Stimulated activated memory B cell treated with anti-CD40 and anti-IgM and Interleukin-4, amounts not matched to agents 10 μg/mL and 1 μg/mL and 100 μg/mL, for 72 hours (primary cell): ENCODE measurements around the gene KBTBD12.

Experiments used
- ATAC-seq: fragments of 150-1000 bp; cut with Tn5 transposase; 2 replicates; pipeline ENCODE4 v1.10.0; 2021
- H3K27ac Mint-ChIP-seq: one replicate; pipeline ENCODE4 v1.8.0; 2022; ENCODE audit warnings: mild to moderate bottlenecking, mixed read lengths
- H3K27me3 Mint-ChIP-seq: one replicate; pipeline ENCODE4 v1.8.0; 2022; ENCODE audit warnings: mixed read lengths
- H3K36me3 Mint-ChIP-seq: one replicate; pipeline ENCODE4 v1.8.0; 2022; ENCODE audit warnings: mixed read lengths
- H3K4me1 Mint-ChIP-seq: one replicate; pipeline ENCODE4 v1.8.0; 2022; ENCODE audit warnings: mixed read lengths
- H3K4me3 Mint-ChIP-seq: one replicate; pipeline ENCODE4 v1.8.0; 2022; ENCODE audit warnings: mild to moderate bottlenecking, moderate library complexity, mixed read lengths
- H3K9me3 Mint-ChIP-seq: one replicate; pipeline ENCODE4 v1.8.0; 2022; ENCODE audit warnings: mixed read lengths

KBTBD12 gene

DNA sequence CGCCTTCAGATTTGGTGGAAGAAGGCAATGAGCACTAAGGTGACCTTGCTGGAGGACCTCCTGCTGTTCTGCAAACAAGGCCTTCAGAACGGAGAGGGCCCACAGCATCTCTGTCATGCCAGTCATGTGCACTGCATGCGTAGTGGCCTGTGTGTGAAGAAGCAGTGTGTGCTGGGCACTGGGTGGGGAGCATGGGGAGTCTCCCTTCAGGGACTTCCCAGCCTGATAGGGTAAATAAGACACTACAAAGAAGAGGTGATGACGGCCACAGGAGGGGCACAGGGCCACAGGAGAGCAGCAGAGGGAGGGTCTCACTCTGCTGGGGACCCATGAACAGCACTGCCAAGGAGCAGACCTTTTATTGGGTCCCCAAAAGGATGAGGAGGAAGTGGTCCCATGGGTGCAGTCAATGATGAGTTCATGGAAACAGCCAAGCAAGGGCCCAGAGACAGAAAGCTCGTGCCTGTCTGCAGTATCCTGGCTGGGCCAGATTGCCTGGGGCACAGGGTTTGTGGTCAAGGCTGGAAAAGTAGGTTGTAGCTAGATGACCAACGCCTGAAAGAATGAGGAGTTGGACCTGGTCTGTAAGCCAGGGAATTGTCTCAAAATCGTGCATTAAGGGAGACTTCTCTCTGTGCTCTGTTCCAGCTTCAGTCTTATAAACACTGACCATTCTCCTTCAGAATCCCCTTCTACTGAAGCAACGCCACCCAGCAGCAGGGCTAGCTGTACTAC is 69.4 kb downstream of the KBTBD12 start:
- Mint-ChIP-seq H3K27ac (no peak overlapping the region), H3K4me3 (no peak overlapping the region), H3K4me1 (no peaks in the 10 kb centered on the region), H3K9me3 (no peaks in the 10 kb centered on the region), H3K27me3 (peaks cover 17% of the 10 kb centered on the region), H3K36me3 (no peaks in the 10 kb centered on the region)
- ATAC-seq = no peak

GRCh38 chr3:127985216-127985615 is 70.2 kb downstream of the KBTBD12 start:
- no peak for ATAC-seq
- no peak overlapping the region for H3K4me3 Mint-ChIP-seq

GRCh38 chr3:127985655-127986225 is 70.7 kb downstream of the KBTBD12 start:
- H3K4me3 Mint-ChIP-seq = no peak overlapping the region
- peaks cover 17% of the 10 kb centered on the region for H3K27me3 Mint-ChIP-seq
- no peak overlapping the region for H3K27ac Mint-ChIP-seq
- no peaks in the 10 kb centered on the region for H3K4me1 Mint-ChIP-seq
- H3K9me3 Mint-ChIP-seq = no peaks in the 10 kb centered on the region
- no peak for ATAC-seq
- no peaks in the 10 kb centered on the region for H3K36me3 Mint-ChIP-seq

More at GRCh38 chr3:127985216-127985615, 70.2 kb downstream of the KBTBD12 start:
- Mint-ChIP-seq H3K4me1 (no peaks in the 10 kb centered on the region), H3K9me3 (no peaks in the 10 kb centered on the region), H3K27ac (no peak overlapping the region), H3K36me3 (no peaks in the 10 kb centered on the region), H3K27me3 (peaks cover 17% of the 10 kb centered on the region)

DNA sequence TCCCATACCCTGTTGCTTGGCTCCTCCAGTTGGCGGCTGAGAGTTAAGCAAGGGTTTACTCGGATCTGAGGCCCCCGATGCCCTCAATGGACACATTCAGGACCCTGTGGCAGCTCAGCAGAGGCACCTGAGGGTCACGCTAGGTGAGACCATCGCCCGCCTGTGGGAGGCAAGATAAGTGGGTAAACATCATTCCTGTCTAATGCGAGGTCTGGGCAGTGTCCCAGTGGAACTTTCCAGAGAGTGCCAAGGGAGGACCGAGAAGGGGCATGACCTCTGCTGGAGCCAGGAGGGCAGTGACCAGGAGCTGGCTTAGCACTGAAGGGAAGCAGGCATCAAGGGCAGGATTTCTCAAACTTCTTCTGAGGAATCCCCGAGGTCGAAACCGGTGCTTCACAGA is 71.8 kb downstream of the KBTBD12 start:
- Mint-ChIP-seq H3K4me3 (no peak overlapping the region), H3K4me1 (no peaks in the 10 kb centered on the region), H3K9me3 (no peaks in the 10 kb centered on the region), H3K27ac (no peak overlapping the region), H3K27me3 (peaks cover 17% of the 10 kb centered on the region), H3K36me3 (no peaks in the 10 kb centered on the region)
- no peak for ATAC-seq

- Mint-ChIP-seq H3K9me3 (no peaks in the 10 kb centered on the region), H3K4me1 (no peaks in the 10 kb centered on the region)
Observed at GRCh38 chr3:127987309-127987995, 72.4 kb downstream of the KBTBD12 start.

DNA sequence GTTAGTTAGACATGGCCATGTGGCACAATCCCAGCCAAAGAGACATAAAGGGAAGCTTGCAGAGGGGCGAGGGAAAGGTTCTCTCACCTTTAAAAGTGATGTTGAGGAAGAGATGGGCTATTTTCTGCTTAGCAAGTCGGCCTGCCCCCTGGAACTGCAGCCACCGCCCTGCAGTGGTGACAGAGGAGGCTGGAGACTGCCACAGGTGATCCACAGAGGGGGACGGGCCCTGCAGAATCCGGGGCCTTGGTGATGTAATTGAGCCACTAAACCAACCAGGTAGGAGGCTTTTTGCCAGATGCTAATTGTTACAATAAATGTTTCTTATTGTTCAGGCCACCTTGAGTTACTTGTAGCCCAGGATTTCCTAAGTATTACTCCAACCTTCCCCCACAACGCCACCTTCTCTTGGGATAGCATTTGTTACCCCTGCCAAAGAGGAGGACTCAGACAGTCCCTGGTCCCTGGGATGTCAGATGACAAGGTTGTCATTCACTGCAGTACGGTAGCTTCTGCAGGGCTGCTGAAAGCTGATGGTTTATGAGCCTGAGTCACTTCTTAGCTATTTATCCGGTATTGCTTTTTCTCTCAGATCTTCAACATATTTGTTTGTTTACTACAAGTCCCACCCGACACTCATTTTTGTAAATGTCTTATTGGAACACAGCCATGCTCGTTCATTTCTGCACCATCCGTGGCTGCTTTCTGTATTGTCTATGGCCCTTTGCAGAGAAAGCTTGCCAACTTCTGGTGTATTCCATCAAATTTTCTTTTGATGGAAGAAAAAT is 73.9 kb downstream of the KBTBD12 start:
- H3K36me3 Mint-ChIP-seq = no peaks in the 10 kb centered on the region

More at GRCh38 chr3:127987309-127987995, 72.4 kb downstream of the KBTBD12 start:
- H3K27me3 Mint-ChIP-seq = peaks cover 13% of the 10 kb centered on the region
- H3K36me3 Mint-ChIP-seq = no peaks in the 10 kb centered on the region
- H3K27ac Mint-ChIP-seq = no peak overlapping the region
- ATAC-seq = no peak
- H3K4me3 Mint-ChIP-seq = no peak overlapping the region

GRCh38 chr3:127990051-127990450 is 75.0 kb downstream of the KBTBD12 start:
- no peaks in the 10 kb centered on the region for H3K9me3 Mint-ChIP-seq

More for the DNA sequence above, 73.9 kb downstream of the KBTBD12 start:
- Mint-ChIP-seq H3K4me1 (no peaks in the 10 kb centered on the region), H3K27me3 (no peaks in the 10 kb centered on the region), H3K27ac (no peak overlapping the region), H3K9me3 (no peaks in the 10 kb centered on the region), H3K4me3 (no peak overlapping the region)
- ATAC-seq = no peak

DNA sequence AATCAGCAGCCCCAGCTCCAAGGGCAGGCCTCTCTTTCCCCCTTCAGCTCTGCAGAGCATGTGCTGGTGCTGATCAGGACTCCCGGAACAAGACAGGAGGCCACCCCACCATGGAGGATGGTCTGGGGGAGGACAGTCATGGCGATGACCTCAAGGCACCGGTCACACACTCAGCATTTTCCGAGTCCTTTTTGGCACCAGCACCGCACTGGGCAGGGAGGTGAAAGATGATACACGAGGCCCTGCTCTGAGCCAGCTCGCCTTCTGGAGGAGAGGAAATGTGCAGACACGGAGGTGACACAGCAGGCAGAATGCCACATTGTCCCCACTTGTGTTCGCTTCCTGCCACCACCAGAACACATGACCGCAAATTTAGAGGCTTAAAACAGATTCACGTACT is 75.4 kb downstream of the KBTBD12 start:
- H3K9me3 Mint-ChIP-seq = no peaks in the 10 kb centered on the region
- H3K4me3 Mint-ChIP-seq = no peak overlapping the region
- no peaks in the 10 kb centered on the region for H3K36me3 Mint-ChIP-seq
- no peaks in the 10 kb centered on the region for H3K27me3 Mint-ChIP-seq
- H3K27ac Mint-ChIP-seq = no peak overlapping the region
- no peak for ATAC-seq
- no peaks in the 10 kb centered on the region for H3K4me1 Mint-ChIP-seq

More at GRCh38 chr3:127990051-127990450, 75.0 kb downstream of the KBTBD12 start:
- ATAC-seq = no peak
- Mint-ChIP-seq H3K27me3 (no peaks in the 10 kb centered on the region), H3K36me3 (no peaks in the 10 kb centered on the region), H3K4me1 (no peaks in the 10 kb centered on the region), H3K4me3 (no peak overlapping the region), H3K27ac (no peak overlapping the region)

- no peaks in the 10 kb centered on the region for H3K36me3 Mint-ChIP-seq
- no peak for ATAC-seq
- no peaks in the 10 kb centered on the region for H3K4me1 Mint-ChIP-seq
- no peak overlapping the region for H3K27ac Mint-ChIP-seq
- no peaks in the 10 kb centered on the region for H3K27me3 Mint-ChIP-seq
- no peak overlapping the region for H3K4me3 Mint-ChIP-seq
- H3K9me3 Mint-ChIP-seq = no peaks in the 10 kb centered on the region
Observed at GRCh38 chr3:127991251-127991650, 76.2 kb downstream of the KBTBD12 start.

- Mint-ChIP-seq H3K36me3 (no peaks in the 10 kb centered on the region), H3K4me3 (no peak overlapping the region), H3K27me3 (no peaks in the 10 kb centered on the region), H3K4me1 (no peaks in the 10 kb centered on the region), H3K27ac (no peak overlapping the region), H3K9me3 (no peaks in the 10 kb centered on the region)
- no peak for ATAC-seq
Observed at GRCh38 chr3:127991681-127992080, 76.6 kb downstream of the KBTBD12 start.

GRCh38 chr3:127992127-127992526 is 77.1 kb downstream of the KBTBD12 start:
- Mint-ChIP-seq H3K27me3 (no peaks in the 10 kb centered on the region), H3K36me3 (no peaks in the 10 kb centered on the region), H3K4me1 (no peaks in the 10 kb centered on the region), H3K9me3 (no peaks in the 10 kb centered on the region), H3K27ac (no peak overlapping the region), H3K4me3 (no peak overlapping the region)
- ATAC-seq = no peak

GRCh38 chr3:127994011-127994410 is 79.0 kb downstream of the KBTBD12 start:
- Mint-ChIP-seq H3K9me3 (no peaks in the 10 kb centered on the region), H3K27ac (no peak overlapping the region), H3K4me3 (no peak overlapping the region), H3K4me1 (no peaks in the 10 kb centered on the region), H3K36me3 (no peaks in the 10 kb centered on the region), H3K27me3 (no peaks in the 10 kb centered on the region)
- no peak for ATAC-seq

GRCh38 chr3:127997016-127997415 is 82.0 kb downstream of the KBTBD12 start:
- no peak for ATAC-seq
- H3K4me1 Mint-ChIP-seq = no peaks in the 10 kb centered on the region
- H3K27ac Mint-ChIP-seq = no peak overlapping the region
- H3K9me3 Mint-ChIP-seq = no peaks in the 10 kb centered on the region
- H3K4me3 Mint-ChIP-seq = no peak overlapping the region
- H3K27me3 Mint-ChIP-seq = peaks cover 11% of the 10 kb centered on the region
- H3K36me3 Mint-ChIP-seq = no peaks in the 10 kb centered on the region

DNA sequence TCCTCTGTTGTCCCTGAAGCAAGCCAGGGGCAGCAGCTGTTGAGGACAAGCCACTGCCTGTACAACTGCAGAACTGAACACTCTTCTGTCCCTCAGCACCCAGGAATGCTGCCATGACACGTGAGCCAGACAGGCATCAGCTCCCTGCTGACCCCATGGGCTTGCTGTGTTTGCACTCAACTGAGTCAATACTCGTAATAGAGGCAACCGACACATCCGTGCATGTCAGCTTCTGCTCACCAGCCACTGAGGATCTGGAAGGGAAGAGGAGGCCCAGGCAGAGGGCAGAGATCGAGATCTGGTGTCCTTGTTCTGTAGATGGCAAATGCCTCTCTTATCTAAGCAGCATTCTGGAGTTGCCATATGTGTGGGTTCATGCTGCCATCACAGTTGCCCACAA is 82.9 kb downstream of the KBTBD12 start:
- H3K27me3 Mint-ChIP-seq = peaks cover 11% of the 10 kb centered on the region
- H3K9me3 Mint-ChIP-seq = no peaks in the 10 kb centered on the region
- H3K4me3 Mint-ChIP-seq = no peak overlapping the region
- ATAC-seq = no peak
- H3K27ac Mint-ChIP-seq = no peak overlapping the region
- H3K36me3 Mint-ChIP-seq = no peaks in the 10 kb centered on the region
- no peaks in the 10 kb centered on the region for H3K4me1 Mint-ChIP-seq

DNA sequence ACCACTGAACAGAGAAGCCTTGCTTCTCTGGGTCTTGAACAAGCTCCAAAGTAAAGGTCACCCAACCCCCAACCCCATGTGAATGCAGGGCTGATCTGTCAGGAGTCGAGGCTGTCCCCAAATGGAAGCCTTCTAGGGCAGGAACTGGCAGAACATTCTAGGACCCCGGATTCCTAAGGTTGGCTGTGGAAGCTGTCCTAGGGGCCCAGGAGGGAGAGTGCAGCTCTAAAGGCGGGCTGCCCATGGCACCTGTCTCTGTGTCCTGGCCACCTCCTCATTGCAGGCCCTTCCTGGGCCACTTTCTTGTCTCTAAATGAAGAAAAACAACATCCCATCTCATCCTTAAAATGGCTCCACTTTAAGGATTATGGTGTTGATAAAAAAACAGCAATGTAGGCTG is 83.6 kb downstream of the KBTBD12 start:
- no peak for ATAC-seq
- Mint-ChIP-seq H3K27ac (no peak overlapping the region), H3K36me3 (no peaks in the 10 kb centered on the region), H3K9me3 (no peaks in the 10 kb centered on the region), H3K4me1 (no peaks in the 10 kb centered on the region), H3K27me3 (peaks cover 11% of the 10 kb centered on the region), H3K4me3 (no peak overlapping the region)
